Amniotic stem cell (primary cell): ENCODE data around the gene CHCHD1.
"Not testable (repeated sequence)": the region's sequence is repeated elsewhere in the genome, so short reads cannot be mapped to it uniquely, and the experiment has no call there.

ENCODE experiments used
- DNase-seq: peaks from one replicate; lab custom pipeline; 2025; lab: John Stamatoyannopoulos, UW

The CHCHD1 gene

GRCh38 chr10:73793456-73793855 is 11.6 kb downstream of the CHCHD1 start:
- no peak for DNase-seq

- DNase-seq = not testable (repeated sequence)
These were observed 13.6 kb downstream of the CHCHD1 start for GRCh38 chr10:73795491-73795890.

GRCh38 chr10:73796035-73796434 is 14.2 kb downstream of the CHCHD1 start:
- not testable (repeated sequence) for DNase-seq

- no peak for DNase-seq
These were observed 14.9 kb downstream of the CHCHD1 start for GRCh38 chr10:73796766-73797165.

GRCh38 chr10:73797324-73798025 is 15.6 kb downstream of the CHCHD1 start:
- DNase-seq = no peak

GRCh38 chr10:73798087-73798486 is 16.2 kb downstream of the CHCHD1 start:
- no peak for DNase-seq

- no peak for DNase-seq
These were observed 17.2 kb downstream of the CHCHD1 start for GRCh38 chr10:73798927-73799560.

GRCh38 chr10:73799899-73800559 is 18.2 kb downstream of the CHCHD1 start:
- no peak for DNase-seq

GRCh38 chr10:73800560-73801252 is 18.9 kb downstream of the CHCHD1 start:
- no peak for DNase-seq

- DNase-seq = no peak
These were observed 19.4 kb downstream of the CHCHD1 start for GRCh38 chr10:73801253-73801590.

- no peak for DNase-seq
These were observed 20.6 kb downstream of the CHCHD1 start for GRCh38 chr10:73802276-73802991.

GRCh38 chr10:73803680-73804286 is 21.9 kb downstream of the CHCHD1 start:
- no peak for DNase-seq

- DNase-seq = no peak
These were observed 24.5 kb downstream of the CHCHD1 start for GRCh38 chr10:73806176-73806950.

GRCh38 chr10:73807471-73807870 is 25.6 kb downstream of the CHCHD1 start:
- no peak for DNase-seq

GRCh38 chr10:73808021-73808815 is 26.4 kb downstream of the CHCHD1 start:
- no peak for DNase-seq

GRCh38 chr10:73809061-73809818 is 27.4 kb downstream of the CHCHD1 start:
- DNase-seq = no peak

- DNase-seq = no peak
These were observed 28.5 kb downstream of the CHCHD1 start for GRCh38 chr10:73810358-73810734.

GRCh38 chr10:73810735-73811465 is 29.1 kb downstream of the CHCHD1 start:
- DNase-seq = no peak

GRCh38 chr10:73812657-73813056 is 30.8 kb downstream of the CHCHD1 start:
- DNase-seq = no peak
